Fibroblast of mammary gland (primary cell): ENCODE results near the gene MREG.

ENCODE experiments used
- DNase-seq: peaks from one replicate; pipeline ENCODE4 v3.0.0-alpha.2; 2010; ENCODE audit warnings: low read depth
- H3K4me3 ChIP-seq: 2 replicates; pipeline ENCODE4 v1.5.1; 2011; ENCODE audit warnings: low read depth, mild to moderate bottlenecking, low read length, moderate library complexity; ENCODE audit not compliant: control insufficient read depth
- TF ChIP-seq, protein P1 (sequence below): conservative IDR thresholded peaks from 2 replicates; pipeline ENCODE4 v1.5.1; 2011; ENCODE audit warnings: low read depth, low read length, inconsistent platforms; ENCODE audit not compliant: control insufficient read depth, insufficient read depth

The MREG gene

DNA sequence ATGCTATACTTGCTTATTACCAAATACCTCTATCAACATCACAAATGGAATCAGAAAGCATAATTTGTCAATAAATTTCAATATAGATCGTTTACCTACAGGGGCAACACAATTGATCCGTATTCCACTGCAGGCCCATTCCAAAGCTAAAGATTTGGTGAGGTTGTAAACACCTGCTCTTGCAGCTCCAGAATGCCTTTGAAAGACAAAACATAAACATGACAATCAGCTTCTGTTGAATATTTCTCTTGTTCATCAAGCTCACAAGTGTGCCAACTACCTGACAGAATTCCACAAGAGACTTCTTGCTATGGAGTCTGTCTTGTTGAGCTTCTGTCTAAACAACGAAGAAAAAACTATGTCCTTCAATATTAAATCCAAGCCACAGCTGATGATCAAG lies 38.0 kb upstream of the MREG start:
- TF ChIP-seq, protein P1, sequence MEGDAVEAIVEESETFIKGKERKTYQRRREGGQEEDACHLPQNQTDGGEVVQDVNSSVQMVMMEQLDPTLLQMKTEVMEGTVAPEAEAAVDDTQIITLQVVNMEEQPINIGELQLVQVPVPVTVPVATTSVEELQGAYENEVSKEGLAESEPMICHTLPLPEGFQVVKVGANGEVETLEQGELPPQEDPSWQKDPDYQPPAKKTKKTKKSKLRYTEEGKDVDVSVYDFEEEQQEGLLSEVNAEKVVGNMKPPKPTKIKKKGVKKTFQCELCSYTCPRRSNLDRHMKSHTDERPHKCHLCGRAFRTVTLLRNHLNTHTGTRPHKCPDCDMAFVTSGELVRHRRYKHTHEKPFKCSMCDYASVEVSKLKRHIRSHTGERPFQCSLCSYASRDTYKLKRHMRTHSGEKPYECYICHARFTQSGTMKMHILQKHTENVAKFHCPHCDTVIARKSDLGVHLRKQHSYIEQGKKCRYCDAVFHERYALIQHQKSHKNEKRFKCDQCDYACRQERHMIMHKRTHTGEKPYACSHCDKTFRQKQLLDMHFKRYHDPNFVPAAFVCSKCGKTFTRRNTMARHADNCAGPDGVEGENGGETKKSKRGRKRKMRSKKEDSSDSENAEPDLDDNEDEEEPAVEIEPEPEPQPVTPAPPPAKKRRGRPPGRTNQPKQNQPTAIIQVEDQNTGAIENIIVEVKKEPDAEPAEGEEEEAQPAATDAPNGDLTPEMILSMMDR = no peak
- DNase-seq = no peak
- H3K4me3 ChIP-seq = no peak overlapping the region

DNA sequence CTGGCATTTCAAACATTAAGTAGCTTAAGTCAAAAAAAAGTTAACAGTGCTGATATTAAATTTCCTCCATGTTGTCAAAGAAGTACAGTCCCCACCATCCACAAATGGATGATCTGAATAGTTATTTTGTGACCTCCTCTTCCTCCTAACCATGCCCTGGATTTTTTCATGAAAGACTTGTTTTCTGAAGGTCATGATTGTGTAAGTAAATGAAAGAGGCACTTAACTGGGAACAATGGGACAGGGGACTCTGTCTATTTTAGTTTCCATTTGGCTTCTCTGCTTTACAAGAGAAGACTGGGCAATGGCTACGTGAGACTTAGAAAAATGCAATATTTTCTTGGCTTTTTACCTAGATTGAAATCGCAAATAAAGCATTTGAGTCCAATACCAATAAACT lies 36.1 kb upstream of the MREG start:
- H3K4me3 ChIP-seq = no peak overlapping the region
- no peak for DNase-seq
- TF ChIP-seq, protein P1 = no peak

DNA sequence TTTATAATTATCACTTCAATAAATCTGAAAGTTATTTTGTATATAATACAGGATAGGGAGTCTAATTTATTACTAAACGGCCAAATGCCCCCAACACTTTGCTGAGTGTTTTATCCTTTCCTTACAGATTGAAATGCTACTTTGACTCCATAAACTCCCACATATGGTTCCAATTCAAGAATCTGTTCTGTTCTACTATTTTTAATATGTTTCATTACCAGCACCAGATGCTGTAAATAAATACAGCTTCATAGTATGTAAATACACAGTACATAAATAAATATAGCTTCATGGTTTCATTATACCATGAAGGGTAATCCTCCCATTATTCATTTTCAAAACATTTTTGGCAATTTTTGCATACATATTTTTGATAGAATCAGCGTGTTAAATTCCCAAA lies 34.0 kb upstream of the MREG start:
- DNase-seq = no peak
- TF ChIP-seq, protein P1 = no peak
- H3K4me3 ChIP-seq = no peak overlapping the region

DNA sequence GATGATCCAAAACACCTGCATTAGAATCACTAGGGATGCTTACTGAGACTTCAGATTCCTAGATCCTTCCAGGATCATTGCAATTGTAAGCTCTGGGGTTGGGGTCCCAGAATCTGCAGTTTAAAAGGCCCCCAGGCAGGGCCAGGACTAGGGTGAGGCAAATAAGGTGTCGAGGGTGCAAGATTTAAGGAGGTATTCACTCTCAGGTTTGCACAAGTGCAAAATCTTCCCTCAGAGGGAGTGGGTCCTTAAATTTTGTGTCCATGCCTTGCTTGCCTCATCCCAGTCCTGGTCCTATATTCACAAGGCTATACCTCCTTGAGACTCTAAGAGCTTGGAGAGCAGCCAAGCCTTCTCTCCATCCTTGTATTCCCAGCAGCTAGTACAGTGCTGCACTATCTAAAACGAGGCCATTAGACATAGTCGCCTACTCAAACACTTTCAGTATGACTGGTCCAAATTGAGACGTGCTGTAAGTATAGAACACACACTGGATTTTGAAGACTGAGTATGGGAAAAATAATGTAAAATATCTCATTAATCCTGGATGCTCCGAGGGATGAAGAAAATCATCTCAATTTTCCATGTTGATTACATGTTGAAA lies 31.6 kb upstream of the MREG start:
- no peak overlapping the region for H3K4me3 ChIP-seq
- no peak for DNase-seq
- TF ChIP-seq, protein P1 = no peak

DNA sequence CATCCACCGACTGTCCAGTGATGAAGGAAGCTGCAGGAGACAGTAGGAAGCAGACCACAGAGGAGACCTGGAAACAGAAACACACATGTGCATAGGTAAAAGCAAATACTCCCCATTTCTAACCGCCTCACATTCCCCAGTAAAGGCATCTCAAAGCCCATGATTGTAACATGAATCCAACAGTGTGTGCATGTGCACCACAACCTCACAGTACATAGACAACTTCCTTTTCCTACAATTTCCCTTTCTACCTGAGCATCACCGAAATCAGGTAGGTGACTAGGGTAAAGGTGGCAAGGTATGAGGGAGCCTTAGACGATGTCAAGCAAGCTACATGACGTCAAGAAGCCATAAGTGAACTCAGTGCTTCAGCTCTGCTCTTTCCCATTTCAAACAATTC lies 30.6 kb upstream of the MREG start:
- TF ChIP-seq, protein P1 = no peak
- no peak for DNase-seq
- no peak overlapping the region for H3K4me3 ChIP-seq

DNA sequence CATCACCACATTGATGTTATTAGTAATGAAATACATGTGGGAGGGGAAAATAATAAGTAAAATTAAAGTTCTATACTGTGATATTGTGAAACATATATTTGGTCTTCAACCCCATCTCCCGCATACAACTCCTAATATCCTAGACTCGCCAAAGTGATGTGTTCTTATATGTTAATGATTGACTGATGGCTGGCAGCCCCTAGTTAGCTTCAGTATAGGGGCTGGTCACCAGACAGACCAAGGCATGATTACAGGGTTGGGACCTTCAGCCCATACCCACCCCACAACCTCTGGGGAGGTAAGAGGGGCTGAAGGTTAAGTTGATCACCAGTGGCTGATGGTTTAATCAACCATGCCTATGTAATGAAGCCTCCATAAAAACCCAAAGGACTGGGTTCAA lies 28.1 kb upstream of the MREG start:
- DNase-seq = no peak
- H3K4me3 ChIP-seq = no peak overlapping the region

More for the DNA sequence above, 28.1 kb upstream of the MREG start:
- TF ChIP-seq, protein P1 = no peak
